HepG2 (cell line): ENCODE measurements around the gene THRAP3. TPM values are rescaled to one million over a fixed set of nuclear protein-coding genes. Genes with fewer than 3 reads are reported as not detected.
A peak's percentile ranks its signal among the peaks of the same experiment; 100 is the strongest.

Source experiments
- BCL6 ChIP-seq: IDR thresholded peaks from 2 replicates; pipeline ENCODE4 v1.6.1; 2016; ENCODE audit warnings: missing genetic modification reagents, missing compliant biosample characterization
- GMEB2 ChIP-seq: IDR thresholded peaks from 2 replicates; pipeline ENCODE4 v1.6.1; 2016; ENCODE audit warnings: missing biosample characterization, missing genetic modification reagents, low read depth
- HNRNPLL ChIP-seq: fragments of 200-400 bp; formaldehyde crosslinking; IDR thresholded peaks from 2 replicates; pipeline ENCODE4 v1.6.1; 2017; ENCODE audit warnings: mild to moderate bottlenecking, low read depth, low read length; ENCODE audit not compliant: poor library complexity, severe bottlenecking
- NR2C2 ChIP-seq: sonication (generic); formaldehyde crosslinking; IDR thresholded peaks from 2 replicates; pipeline ENCODE4 v1.4.0; 2020; ENCODE audit warnings: missing genetic modification reagents, mild to moderate bottlenecking, moderate library complexity, borderline replicate concordance
- POLR2AphosphoS5 ChIP-seq: IDR thresholded peaks from 2 replicates; pipeline ENCODE4 v1.6.1; 2012; ENCODE audit warnings: low read depth, low read length
- RAD21 ChIP-seq: fragments of 450-650 bp; formaldehyde crosslinking; IDR thresholded peaks from 2 replicates; pipeline ENCODE4 v1.5.0; 2020; ENCODE audit warnings: mild to moderate bottlenecking
- SP5 ChIP-seq: IDR thresholded peaks from 2 replicates; pipeline ENCODE4 v1.6.1; 2016; ENCODE audit warnings: low read depth, borderline replicate concordance
- TEAD3 ChIP-seq: optimal IDR thresholded peaks from 2 replicates; pipeline ENCODE3; 2016; ENCODE audit warnings: borderline replicate concordance
- YEATS4 ChIP-seq: sonication (generic); formaldehyde crosslinking; IDR thresholded peaks from 2 replicates; pipeline ENCODE4 v1.4.0; 2020; ENCODE audit warnings: missing genetic modification reagents, borderline replicate concordance
- ZNF33B ChIP-seq: sonication (generic); formaldehyde crosslinking; IDR thresholded peaks from 2 replicates; pipeline ENCODE4 v1.5.1; 2020; ENCODE audit warnings: mild to moderate bottlenecking, missing genetic modification reagents
- polyA plus RNA-seq, 8 experiments: library from polyadenylated mRNA; depleted of rRNA in 3 of 8; stranded (reverse) in 7 of 8; unstranded in 1 of 8; fragments of >200 nt; fragmentation: Illumina TruSeq in 4 of 8; extraction: Trizol in 4 of 8; gene quantifications; 2 replicates each; pipeline versions ENCODE4 v1.2.1 to v1.2.3, GENCODE V29; 2011 to 2016; ENCODE audit warnings: low read depth in 4 of 8, missing spikeins in 1 of 8, mixed read lengths in 1 of 8; ENCODE audit not compliant: insufficient read depth in 1 of 8
- total RNA-seq, 5 experiments: library from RNA; depleted of rRNA; stranded (reverse); fragments of >200 nt; fragmentation: Illumina TruSeq; extraction: Trizol; gene quantifications; 2 replicates each; pipeline ENCODE4 v1.2.3, GENCODE V29; 2016; ENCODE audit warnings: low read depth in 1 of 5
- TF ChIP-seq, protein P1 (sequence below): sonication (generic); formaldehyde crosslinking; IDR thresholded peaks from 2 replicates; pipeline ENCODE4 v1.4.0; 2020; ENCODE audit warnings: missing genetic modification reagents, borderline replicate concordance
- TF ChIP-seq, protein P2 (sequence below): sonication (generic); formaldehyde crosslinking; IDR thresholded peaks from 2 replicates; pipeline ENCODE4 v1.4.0; 2020; ENCODE audit warnings: missing genetic modification reagents, borderline replicate concordance

Gene THRAP3
- total and polyA plus RNA-seq, 2 of the 13 experiments (the other 11 are each of a cell fraction or from before 2014, with no cell fraction given), result 45.0 to 92.6 TPM

DNA sequence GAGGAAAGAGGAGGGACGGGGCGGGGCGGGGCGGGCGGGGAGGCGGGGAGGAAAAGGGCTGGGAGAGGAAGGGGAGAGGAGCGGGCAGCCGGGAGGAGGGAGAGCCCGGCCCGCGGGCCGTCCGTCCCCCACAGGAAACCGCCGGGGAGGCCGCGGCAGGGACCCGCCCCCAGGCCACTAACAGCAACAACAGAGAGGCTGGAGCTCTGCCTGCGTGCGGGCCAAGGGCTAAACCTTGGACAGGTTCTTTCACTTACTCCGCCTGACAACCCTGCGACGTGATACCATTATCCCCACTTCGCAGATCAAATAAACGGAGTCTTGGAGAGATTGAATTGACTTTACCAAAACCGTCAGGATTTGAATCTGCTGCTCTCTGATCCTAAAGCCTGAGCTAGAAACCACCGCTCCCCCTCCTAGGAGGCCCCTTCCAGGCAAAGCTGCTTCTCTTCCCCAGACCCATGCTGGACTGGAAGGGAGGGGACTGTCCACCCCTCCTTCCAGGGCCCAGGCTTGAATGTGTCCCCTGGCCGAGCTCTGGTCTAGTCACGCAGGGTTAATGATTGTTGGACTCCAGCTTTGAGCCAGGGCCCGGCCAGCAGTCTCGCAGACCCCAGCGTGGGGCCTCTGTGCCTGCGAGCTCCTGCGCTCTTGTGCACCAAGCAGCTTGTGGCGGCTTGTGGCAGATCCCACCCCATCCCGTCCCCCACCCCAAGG lies 99.6 kb downstream of the THRAP3 start, which contains the start of gene EVA1B (continued):
- TF ChIP-seq, protein P1, sequence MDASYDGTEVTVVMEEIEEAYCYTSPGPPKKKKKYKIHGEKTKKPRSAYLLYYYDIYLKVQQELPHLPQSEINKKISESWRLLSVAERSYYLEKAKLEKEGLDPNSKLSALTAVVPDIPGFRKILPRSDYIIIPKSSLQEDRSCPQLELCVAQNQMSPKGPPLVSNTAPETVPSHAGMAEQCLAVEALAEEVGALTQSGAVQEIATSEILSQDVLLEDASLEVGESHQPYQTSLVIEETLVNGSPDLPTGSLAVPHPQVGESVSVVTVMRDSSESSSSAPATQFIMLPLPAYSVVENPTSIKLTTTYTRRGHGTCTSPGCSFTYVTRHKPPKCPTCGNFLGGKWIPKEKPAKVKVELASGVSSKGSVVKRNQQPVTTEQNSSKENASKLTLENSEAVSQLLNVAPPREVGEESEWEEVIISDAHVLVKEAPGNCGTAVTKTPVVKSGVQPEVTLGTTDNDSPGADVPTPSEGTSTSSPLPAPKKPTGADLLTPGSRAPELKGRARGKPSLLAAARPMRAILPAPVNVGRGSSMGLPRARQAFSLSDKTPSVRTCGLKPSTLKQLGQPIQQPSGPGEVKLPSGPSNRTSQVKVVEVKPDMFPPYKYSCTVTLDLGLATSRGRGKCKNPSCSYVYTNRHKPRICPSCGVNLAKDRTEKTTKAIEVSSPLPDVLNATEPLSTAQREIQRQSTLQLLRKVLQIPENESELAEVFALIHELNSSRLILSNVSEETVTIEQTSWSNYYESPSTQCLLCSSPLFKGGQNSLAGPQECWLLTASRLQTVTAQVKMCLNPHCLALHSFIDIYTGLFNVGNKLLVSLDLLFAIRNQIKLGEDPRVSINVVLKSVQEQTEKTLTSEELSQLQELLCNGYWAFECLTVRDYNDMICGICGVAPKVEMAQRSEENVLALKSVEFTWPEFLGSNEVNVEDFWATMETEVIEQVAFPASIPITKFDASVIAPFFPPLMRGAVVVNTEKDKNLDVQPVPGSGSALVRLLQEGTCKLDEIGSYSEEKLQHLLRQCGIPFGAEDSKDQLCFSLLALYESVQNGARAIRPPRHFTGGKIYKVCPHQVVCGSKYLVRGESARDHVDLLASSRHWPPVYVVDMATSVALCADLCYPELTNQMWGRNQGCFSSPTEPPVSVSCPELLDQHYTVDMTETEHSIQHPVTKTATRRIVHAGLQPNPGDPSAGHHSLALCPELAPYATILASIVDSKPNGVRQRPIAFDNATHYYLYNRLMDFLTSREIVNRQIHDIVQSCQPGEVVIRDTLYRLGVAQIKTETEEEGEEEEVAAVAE (CRISPR knock-in tag), result peak; percentile 18; the same call in 1 of the 2 replicates
- no peak for TF ChIP-seq TEAD3 (CRISPR knock-in tag)
- no peak for TF ChIP-seq ZNF33B (CRISPR knock-in tag)
- TF ChIP-seq, protein P2, sequence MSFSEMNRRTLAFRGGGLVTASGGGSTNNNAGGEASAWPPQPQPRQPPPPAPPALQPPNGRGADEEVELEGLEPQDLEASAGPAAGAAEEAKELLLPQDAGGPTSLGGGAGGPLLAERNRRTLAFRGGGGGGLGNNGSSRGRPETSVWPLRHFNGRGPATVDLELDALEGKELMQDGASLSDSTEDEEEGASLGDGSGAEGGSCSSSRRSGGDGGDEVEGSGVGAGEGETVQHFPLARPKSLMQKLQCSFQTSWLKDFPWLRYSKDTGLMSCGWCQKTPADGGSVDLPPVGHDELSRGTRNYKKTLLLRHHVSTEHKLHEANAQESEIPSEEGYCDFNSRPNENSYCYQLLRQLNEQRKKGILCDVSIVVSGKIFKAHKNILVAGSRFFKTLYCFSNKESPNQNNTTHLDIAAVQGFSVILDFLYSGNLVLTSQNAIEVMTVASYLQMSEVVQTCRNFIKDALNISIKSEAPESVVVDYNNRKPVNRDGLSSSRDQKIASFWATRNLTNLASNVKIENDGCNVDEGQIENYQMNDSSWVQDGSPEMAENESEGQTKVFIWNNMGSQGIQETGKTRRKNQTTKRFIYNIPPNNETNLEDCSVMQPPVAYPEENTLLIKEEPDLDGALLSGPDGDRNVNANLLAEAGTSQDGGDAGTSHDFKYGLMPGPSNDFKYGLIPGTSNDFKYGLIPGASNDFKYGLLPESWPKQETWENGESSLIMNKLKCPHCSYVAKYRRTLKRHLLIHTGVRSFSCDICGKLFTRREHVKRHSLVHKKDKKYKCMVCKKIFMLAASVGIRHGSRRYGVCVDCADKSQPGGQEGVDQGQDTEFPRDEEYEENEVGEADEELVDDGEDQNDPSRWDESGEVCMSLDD (CRISPR knock-in tag), result no peak
- TF ChIP-seq GMEB2 (CRISPR knock-in tag), result no peak
- peak; percentile 22; the same call in 1 of the 2 replicates for TF ChIP-seq RAD21
- peak; percentile 33; the same call in 1 of the 2 replicates for TF ChIP-seq YEATS4 (CRISPR knock-in tag)
- TF ChIP-seq HNRNPLL, result peak; percentile 48
- peak; percentile 53 for TF ChIP-seq BCL6
- TF ChIP-seq POLR2AphosphoS5, result peak; percentile 76
- TF ChIP-seq SP5 (CRISPR knock-in tag), result 0 out of 2 replicates have a peak, but pooled peaks have one; percentile 59
- TF ChIP-seq NR2C2 (CRISPR knock-in tag), result no peak
